Vagina (tissue), 2 donors: Measurements from ENCODE around the gene KRTAP12-3. TPM values are rescaled to one million over a fixed set of nuclear protein-coding genes. Genes with fewer than 3 reads are reported as not detected.
A peak's percentile ranks its signal among the peaks of the same experiment; 100 is the strongest.
"Not testable (repeated sequence)": the region's sequence is repeated elsewhere in the genome, so short reads cannot be mapped to it uniquely, and the experiment has no call there.

Experiments
- DNase-seq, 2 donors: peaks; one replicate each; pipeline ENCODE4 v3.0.0-alpha.2; 2017; ENCODE audit errors: extremely low spot score in 2 of 2
- H3K27ac ChIP-seq: fragments of 200-600 bp; sonication (generic); one replicate; pipeline ENCODE4 v1.5.1; 2019
- H3K27me3 ChIP-seq: fragments of 200-600 bp; sonication (generic); one replicate; pipeline ENCODE4 v1.5.1; 2019
- H3K36me3 ChIP-seq, 2 donors: fragments of 200-600 bp; sonication (generic); one replicate each; pipeline ENCODE4 v1.5.1; 2017 to 2019
- H3K4me1 ChIP-seq: fragments of 200-600 bp; sonication (generic); one replicate; pipeline ENCODE4 v1.5.1; 2019
- H3K4me3 ChIP-seq, 2 donors: fragments of 200-600 bp; sonication (generic); 1 replicate in 1 of 2; 2 replicates in 1 of 2; pipeline ENCODE4 v1.5.1; 2016 to 2019
- H3K9me3 ChIP-seq: fragments of 200-600 bp; sonication (generic); one replicate; pipeline ENCODE4 v1.5.1; 2019
- CTCF ChIP-seq, 3 experiments: fragments of 450-650 bp in 2 of 3; fragments of 200-600 bp in 1 of 3; sonication (generic) in 1 of 3; IDR thresholded peaks; one replicate each; pipeline ENCODE4 v1.5.1; 2017 to 2019; ENCODE audit warnings: antibody characterized with exemption in 3 of 3, mild to moderate bottlenecking in 2 of 3, moderate library complexity in 2 of 3
- POLR2A ChIP-seq, 2 donors: fragments of 450-650 bp; IDR thresholded peaks; one replicate each; pipeline ENCODE4 v1.6.1; 2017; ENCODE audit warnings: antibody characterized with exemption in 2 of 2, mild to moderate bottlenecking in 2 of 2, moderate library complexity in 2 of 2
- POLR2AphosphoS5 ChIP-seq, 2 donors: sonication (generic); formaldehyde crosslinking; IDR thresholded peaks; one replicate each; pipeline ENCODE4 v1.9.0; 2017; ENCODE audit warnings: antibody characterized with exemption in 2 of 2, mild to moderate bottlenecking in 2 of 2, low read depth in 1 of 2; ENCODE audit not compliant: insufficient read depth in 1 of 2
- intact Hi-C: fragments of 100-400 bp; cut with DNase I; formaldehyde crosslinking; loops from one replicate; pipeline ENCODE4 v1.15.1; 2023
- total RNA-seq: library from RNA; depleted of rRNA; stranded (reverse); fragments of >200 nt; gene quantifications from one replicate; pipeline ENCODE4 v1.2.3, GENCODE V29; 2016

Gene KRTAP12-3
- total RNA-seq, 1 donor from 2014 or later = not detected

GRCh38 chr21:44637018-44637850, 20.5 kb upstream of the KRTAP12-3 start, which contains the start of gene KRTAP10-10:
Gene KRTAP10-10, plus strand, starts transcription at chr21:44637356. Its CDS starts 62 bp downstream, at chr21:44637418.
- peak; percentile 64 to 88 for DNase-seq
- Histone ChIP-seq H3K4me3 (no peak within 1 kb of the TSS), H3K9me3 (no peaks in the 10 kb centered on the region), H3K27ac (no peak within 1 kb of the TSS), H3K36me3 (no peaks in the 10 kb centered on the region), H3K4me1 (no peaks in the 10 kb centered on the region), H3K27me3 (no peaks in the 10 kb centered on the region)
- TF ChIP-seq CTCF (IDR thresholded peaks at IDR 0.05) (no peak), POLR2AphosphoS5 (IDR thresholded peaks at IDR 0.05; ENCODE audit: insufficient read depth in 1 of 2, low read depth in 1 of 2) (no peak), POLR2A (IDR thresholded peaks at IDR 0.05) (no peak)
- intact Hi-C loops = no loop called here

DNA sequence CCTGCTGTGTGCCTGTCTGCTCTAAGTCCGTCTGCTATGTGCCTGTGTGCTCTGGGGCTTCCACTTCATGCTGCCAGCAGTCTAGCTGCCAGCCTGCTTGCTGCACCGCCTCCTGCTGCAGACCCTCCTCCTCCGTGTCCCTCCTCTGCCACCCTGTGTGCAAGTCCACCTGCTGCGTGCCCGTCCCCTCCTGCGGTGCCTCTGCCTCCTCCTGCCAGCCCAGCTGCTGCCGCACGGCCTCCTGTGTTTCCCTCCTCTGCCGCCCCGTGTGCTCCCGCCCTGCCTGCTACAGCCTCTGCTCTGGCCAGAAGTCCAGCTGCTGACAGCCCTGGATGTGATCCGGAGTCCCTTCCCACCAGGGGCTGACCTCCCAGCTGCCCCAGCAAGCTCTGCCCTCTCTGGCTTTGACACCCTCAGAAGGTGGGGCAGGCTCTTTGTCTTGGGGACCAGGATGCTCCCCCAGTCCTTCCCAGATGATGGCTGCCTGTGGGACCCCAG, 19.8 kb upstream of the KRTAP12-3 start:
- H3K36me3 ChIP-seq, intact Hi-C loops, H3K4me3 ChIP-seq, H3K9me3 ChIP-seq, H3K27me3 ChIP-seq, H3K27ac ChIP-seq, H3K4me1 ChIP-seq: not testable (repeated sequence)
- DNase-seq = peak in 1 of 2 donors; percentile 42

- H3K4me1 ChIP-seq, intact Hi-C loops, H3K9me3 ChIP-seq, H3K4me3 ChIP-seq, H3K27me3 ChIP-seq, H3K27ac ChIP-seq, H3K36me3 ChIP-seq: not testable (repeated sequence)
- peak in 1 of 2 donors; percentile 70 for DNase-seq
Observed at GRCh38 chr21:44638506-44639330, 19.0 kb upstream of the KRTAP12-3 start.

- Histone ChIP-seq H3K36me3 (no peaks in the 10 kb centered on the region), H3K4me3 (no peak overlapping the region), H3K27me3 (no peaks in the 10 kb centered on the region), H3K9me3 (no peaks in the 10 kb centered on the region), H3K27ac (no peak overlapping the region), H3K4me1 (no peaks in the 10 kb centered on the region)
- TF ChIP-seq POLR2AphosphoS5 (IDR thresholded peaks at IDR 0.05; ENCODE audit: insufficient read depth in 1 of 2, low read depth in 1 of 2) = no peak
- TF ChIP-seq POLR2A (IDR thresholded peaks at IDR 0.05) = no peak
- TF ChIP-seq CTCF (IDR thresholded peaks at IDR 0.05) = no peak
- peak; percentile 34 to 85 for DNase-seq
- intact Hi-C loops = no loop called here
Observed at GRCh38 chr21:44639331-44639655, 18.4 kb upstream of the KRTAP12-3 start.

- no peaks in the 10 kb centered on the region for H3K36me3 ChIP-seq
- no peaks in the 10 kb centered on the region for H3K9me3 ChIP-seq
- no peaks in the 10 kb centered on the region for H3K27me3 ChIP-seq
- H3K4me3 ChIP-seq = no peak overlapping the region
- intact Hi-C loops = no loop called here
- H3K4me1 ChIP-seq = no peaks in the 10 kb centered on the region
- H3K27ac ChIP-seq = no peak overlapping the region
- TF ChIP-seq CTCF (IDR thresholded peaks at IDR 0.05) (no peak), POLR2A (IDR thresholded peaks at IDR 0.05) (no peak), POLR2AphosphoS5 (IDR thresholded peaks at IDR 0.05; ENCODE audit: insufficient read depth in 1 of 2, low read depth in 1 of 2) (no peak)
- peak in 1 of 2 donors; percentile 52 for DNase-seq
Observed at GRCh38 chr21:44640761-44641160, 17.0 kb upstream of the KRTAP12-3 start.
